Right lung (tissue), 5 donors: Measurements from ENCODE around the gene PROCA1. TPM values are rescaled to one million over a fixed set of nuclear protein-coding genes. Genes with fewer than 3 reads are reported as not detected.
"Not testable (repeated sequence)": the region's sequence is repeated elsewhere in the genome, so short reads cannot be mapped to it uniquely, and the experiment has no call there.

Experiments
- DNase-seq, 2 donors: peaks; one replicate each; pipeline ENCODE4 v3.0.0-alpha.2; 2013
- polyA plus RNA-seq, 5 donors: library from polyadenylated mRNA; unstranded; fragments of 120-200 nt; gene quantifications; one replicate each; pipeline versions ENCODE4 v1.2.1 to v1.2.3, GENCODE V29; 2013; ENCODE audit warnings: inconsistent platforms in 1 of 5, low replicate concordance in 1 of 5; ENCODE audit not compliant: insufficient read length in 5 of 5, insufficient read depth in 1 of 5

Gene PROCA1
- polyA plus RNA-seq, 5 donors, result 5.7 to 7.1 (median 6.6) TPM

DNA sequence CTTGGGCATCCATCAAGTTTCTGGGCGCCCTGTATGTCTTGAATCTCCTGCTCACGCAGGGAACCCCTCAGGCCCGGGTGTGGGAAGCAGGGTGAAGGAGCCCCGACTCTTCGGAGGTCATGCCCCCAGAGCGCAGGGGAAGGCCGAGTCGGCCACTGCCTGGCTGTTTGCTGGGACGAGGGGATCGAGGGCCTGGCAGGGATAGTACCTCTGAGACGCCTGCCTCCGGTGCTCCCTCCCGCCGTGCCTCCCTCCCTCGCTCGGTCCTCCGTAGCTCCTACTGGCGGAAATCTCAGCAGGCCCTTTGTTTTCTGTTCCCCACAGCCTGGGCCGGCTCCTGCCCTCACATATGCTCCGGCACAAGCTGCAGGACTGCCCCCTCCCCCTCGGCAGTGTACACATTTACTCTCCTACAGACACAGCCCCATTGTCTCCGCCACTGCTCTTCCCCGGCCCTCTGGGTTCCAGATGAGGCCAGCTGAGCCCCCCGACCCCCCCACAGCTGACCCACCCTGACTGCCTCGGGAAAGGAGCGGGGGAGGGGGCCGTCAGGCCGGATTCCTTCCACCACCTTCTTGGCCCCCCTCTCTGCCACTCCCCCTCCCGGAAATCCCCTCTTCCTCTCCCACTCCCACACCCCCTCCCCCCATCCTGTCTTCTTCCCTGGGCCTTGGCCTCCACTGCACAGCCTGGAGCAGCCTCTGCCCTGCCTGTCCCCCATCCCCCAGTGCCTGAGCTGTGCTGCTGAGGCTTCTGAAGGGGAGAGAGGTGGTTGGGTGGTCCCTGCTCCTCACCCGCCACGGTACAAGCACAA, 33.5 kb upstream of the PROCA1 start:
- peak; percentile 56 to 68 for DNase-seq

- peak; percentile 60 to 68 for DNase-seq
Measured at GRCh38 chr17:28744104-28744971, 32.6 kb upstream of the PROCA1 start.

DNA sequence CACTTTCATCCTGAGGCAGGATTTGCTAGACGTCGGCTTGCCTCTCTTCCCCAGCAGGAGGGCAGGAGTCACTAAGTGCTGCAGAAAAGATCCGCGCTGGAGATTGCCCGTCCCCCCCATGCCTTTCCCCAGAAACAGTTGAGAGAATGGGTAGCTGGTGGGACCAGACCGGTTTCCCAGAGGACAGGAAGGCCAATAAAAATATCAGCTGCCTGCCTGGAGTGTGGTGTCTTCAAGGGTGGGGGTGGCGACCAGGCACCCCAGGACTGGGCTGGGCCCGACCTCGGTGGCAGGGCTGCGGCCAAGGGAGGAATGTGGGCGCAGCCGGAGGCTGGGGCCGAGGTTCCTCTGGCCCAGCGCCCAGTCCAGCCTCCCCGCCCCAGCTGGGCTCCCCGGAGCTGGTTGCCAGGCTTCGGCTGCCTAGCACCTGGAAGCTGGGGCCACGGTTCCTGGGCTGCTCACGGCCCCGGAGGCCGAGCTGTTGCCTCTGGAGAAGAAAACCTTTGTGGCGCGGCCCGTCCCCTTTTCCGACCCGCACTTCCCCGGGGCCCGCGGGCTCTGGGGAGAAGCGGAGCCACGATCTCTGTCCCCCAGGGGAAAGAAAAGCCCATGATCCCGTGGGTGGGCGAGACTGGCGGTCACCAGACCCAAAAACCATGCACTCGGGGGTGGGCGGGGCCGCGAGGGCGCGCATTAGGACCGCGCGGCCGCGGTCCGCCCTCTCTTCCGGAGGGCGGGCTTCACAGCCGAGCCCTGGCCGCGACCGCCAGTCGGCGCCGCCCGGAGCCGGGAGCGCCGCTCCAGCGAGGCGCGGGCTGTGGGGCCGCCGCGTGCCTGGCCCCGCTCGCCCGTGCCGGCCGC, 31.8 kb upstream of the PROCA1 start, which contains the start of gene TRAF4:
TSS of gene TRAF4 (plus strand) at position 769 of the 861 bp plus-strand sequence. CDS start 102 bp downstream, outside the sequence.
- DNase-seq, result peak; percentile 87 to 89

DNA sequence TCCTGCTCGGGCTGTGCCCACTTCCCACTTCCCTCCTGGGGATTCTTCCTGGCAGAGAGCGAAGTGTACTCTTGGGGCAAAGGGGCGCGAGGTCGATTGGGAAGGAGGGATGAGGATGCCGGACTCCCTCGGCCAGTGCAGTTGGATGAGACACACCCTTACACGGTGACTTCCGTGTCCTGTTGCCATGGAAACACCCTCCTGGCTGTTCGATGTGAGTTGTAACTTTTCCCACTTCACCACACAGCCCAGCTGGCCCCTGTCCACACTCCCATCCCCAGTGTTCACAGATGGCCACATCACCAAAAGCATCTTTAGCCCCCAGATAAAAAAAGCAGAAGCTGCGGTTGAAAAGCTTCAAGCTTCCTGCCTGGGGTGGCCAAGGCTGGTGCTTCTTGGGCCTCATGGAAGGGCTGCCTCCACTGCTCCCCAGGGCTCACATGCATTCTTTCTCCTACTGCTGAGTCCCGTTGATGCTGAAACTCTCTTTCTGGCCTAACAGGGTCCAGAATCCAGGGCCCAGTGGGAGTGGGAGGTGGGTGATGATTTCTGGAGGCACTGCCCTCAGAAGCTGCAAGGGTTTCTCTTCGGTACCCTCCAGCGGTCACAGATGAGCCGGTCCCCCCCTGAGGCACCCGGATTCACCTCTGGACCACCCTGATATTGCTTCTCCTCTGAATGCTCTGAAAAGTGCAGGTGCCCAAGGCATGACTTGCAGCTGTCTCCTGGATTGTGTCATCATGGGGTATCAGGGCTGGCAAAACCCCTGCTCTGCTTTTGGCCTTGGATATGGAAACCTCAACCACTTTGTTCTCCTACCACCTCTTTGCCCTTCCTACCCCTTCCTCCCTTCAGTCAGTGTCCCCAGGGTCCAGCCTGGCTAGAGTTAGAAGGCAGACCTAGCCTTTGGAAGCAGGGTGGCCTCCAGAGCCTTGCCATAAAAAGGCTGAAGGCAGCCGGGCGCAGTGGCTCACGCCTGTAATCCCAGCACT, 30.0 kb upstream of the PROCA1 start:
- no peak for DNase-seq

DNA sequence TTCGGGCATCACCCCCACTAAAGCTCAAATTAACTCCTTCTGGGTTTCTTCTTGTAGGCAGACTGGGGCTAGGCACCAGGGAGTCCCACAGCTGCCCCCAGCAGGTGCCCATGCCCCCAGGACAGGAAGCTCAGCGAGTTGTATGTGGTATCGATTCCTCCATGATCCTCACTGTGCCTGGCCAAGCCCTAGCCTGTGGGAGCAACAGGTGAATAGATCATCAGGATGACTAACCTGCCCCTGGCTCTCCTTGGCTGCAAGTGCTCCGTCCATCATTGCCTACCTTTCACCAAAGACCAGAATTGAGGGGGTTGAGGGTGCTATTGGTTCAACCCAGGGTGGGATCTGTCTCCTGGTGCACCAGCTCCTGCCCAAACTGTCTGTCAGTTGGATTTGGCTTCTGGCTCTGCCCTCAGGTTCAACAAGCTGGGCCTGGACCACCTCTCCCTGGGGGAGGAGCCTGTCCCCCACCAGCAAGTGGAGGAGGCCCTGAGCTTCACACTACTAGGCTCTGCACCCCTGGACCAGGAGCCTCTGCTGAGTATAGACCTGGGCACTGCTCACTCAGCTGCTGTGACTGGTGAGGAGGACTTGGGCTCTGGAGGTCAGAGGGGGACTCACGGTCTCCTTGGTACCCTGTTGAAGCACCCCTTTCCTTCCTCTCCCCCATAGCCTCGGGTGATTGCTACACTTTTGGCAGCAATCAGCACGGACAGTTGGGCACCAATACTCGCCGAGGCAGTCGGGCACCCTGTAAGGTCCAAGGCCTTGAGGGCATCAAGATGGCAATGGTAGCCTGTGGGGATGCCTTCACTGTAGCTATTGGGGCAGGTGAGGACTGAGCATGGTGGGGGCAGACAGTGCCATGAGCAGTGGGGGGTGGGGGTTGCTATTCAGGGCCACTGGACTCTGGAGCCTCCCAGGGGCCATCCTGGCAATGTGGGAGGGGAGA, 29.0 kb upstream of the PROCA1 start:
- no peak for DNase-seq

- DNase-seq, result no peak
Measured at GRCh38 chr17:28738680-28739384, 27.1 kb upstream of the PROCA1 start.

- DNase-seq, result no peak
Measured at GRCh38 chr17:28737770-28738679, 26.3 kb upstream of the PROCA1 start.

DNA sequence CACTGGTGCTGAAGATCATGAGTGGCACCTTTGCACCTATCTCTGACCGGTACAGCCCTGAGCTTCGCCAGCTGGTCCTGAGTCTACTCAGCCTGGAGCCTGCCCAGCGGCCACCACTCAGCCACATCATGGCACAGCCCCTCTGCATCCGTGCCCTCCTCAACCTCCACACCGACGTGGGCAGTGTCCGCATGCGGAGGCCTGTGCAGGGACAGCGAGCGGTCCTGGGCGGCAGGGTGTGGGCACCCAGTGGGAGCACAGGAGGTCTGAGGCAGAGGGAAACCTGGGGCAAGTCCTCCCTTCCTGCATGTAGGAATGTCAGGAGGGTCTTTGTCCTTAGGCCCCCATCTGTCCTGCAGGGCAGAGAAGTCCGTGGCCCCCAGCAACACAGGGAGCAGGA, 25.6 kb upstream of the PROCA1 start:
- no peak for DNase-seq

DNA sequence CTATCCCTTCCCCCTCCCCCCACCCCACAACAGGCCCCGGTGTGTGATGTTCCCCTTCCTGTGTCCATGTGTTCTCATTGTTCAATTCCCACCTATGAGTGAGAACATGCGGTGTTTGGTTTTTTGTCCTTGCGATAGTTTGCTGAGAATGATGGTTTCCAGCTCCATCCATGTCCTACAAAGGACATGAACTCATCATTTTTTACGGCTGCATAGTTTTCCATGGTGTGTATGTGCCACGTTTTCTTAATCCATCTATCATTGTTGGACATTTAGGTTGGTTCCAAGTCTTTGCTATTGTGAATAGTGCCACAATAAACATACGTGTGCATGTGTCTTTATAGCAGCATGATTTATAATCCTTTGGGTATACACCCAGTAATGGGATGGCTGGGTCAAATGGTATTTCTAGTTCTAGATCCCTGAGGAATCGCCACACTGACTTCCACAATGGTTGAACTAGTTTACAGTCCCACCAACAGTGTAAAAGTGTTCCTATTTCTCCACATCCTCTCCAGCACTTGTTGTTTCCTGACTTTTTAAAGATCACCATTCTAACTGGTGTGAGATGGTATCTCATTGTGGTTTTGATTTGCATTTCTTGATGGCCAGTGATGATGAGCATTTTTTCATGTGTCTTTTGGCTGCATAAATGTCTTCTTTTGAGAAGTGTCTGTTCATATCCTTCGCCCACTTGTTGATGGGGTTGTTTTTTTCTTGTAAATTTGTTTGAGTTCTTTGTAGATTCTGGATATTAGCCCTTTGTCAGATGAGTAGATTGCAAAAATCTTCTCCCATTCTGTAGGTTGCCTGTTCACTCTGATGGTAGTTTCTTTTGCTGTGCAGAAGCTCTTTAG, 24.5 kb upstream of the PROCA1 start:
- DNase-seq, result not testable (repeated sequence)

- no peak for DNase-seq
Measured at GRCh38 chr17:28735242-28735722, 23.6 kb upstream of the PROCA1 start.

GRCh38 chr17:28734712-28735241, 23.1 kb upstream of the PROCA1 start:
- DNase-seq, result no peak

DNA sequence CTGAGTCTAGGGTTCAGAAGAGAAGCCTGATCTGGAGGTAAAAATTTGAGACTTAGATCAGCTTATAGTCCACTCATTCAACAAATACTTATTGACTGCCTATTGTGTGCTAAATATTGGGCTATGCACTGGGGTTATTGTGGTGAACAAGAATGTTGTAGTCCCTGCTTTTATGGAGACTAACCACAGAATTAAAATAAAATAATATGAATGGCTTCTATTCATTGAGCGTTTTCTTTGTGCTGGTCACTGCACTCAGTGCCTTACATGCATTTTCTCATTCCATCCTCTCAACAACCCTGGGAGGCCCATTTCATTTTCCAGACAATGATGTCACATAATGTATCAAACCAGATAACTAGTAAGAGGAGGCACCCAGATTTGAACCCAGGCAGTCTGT, 21.7 kb upstream of the PROCA1 start:
- no peak for DNase-seq

DNA sequence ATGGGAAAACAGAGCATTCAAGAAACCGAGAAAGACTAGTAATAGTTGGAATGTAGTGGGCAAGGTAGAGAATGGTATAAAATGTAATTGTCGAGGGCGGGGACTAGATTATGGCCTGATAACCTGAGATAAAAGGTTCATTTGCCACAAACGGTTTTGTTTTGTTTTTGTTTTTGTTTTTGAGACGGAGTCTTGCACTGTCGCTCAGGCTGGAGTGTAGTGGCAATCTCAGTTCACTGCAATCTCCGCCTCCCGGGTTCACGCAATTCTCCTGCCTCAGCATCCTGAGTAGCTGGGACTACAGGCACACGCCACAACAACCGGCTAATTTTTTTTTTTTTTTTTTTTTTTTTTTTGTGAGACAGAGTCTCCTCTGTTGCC, 18.3 kb upstream of the PROCA1 start:
- DNase-seq, result no peak

DNA sequence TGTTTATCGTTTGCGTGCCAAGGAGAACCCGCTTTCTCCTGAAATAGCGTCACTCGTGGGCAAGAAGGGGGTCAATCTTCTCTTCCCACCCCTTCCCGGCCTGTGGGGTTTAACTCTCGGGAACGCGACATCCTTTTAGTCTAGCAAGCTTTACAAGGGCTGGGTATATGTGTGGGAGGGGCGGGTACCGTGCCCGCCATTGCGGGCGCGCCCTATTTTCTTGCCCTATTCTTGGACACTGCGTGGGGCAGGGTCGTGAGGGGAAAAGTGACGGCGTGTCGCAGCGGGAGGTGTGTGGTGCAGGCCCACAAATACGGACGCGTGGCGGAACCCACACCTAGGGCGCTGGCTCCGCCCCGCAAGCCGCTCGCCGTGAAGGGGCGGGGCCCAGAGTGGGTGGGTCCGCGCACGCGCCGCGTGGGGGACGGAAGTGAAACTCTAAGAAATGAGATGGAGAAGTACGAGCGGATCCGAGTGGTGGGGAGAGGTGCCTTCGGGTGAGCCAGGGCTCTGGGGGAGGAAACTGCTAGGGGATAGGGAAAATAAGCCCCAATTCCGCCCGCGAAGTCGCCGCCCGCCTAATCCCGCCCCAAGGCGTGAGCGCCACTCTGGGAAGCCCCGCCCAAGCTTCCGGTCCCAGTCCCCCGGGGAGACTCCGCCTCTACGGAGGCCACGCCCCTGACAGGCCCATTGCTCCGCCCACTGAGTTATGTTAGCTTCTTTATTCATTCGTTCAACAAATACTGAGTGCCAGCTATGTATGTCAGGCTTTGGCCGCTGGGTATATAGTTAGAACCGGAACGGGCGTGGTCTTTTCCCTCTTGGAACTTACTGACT, 16.9 kb upstream of the PROCA1 start, which contains the start of gene NEK8:
TSS of gene NEK8 (plus strand) at position 425 of the 837 bp plus-strand sequence. CDS start at position 451, 26 bp downstream.
- peak; percentile 95 to 97 for DNase-seq
